WTC11 (cell line): ENCODE measurements around the gene IFT27. TPM values are rescaled to one million over a fixed set of nuclear protein-coding genes. Genes with fewer than 3 reads are reported as not detected.

ENCODE experiments used
- ATAC-seq: fragments of 200-7000 bp; cut with Tn5 transposase; 2 replicates; pipeline ENCODE4 v1.10.0; 2021; ENCODE audit warnings: mild to moderate bottlenecking, moderate library complexity
- CTCF ChIA-PET: fragments of 300-600 bp; sonication (Branson Sonifier 250); formaldehyde crosslinking; loops from one replicate; lab custom pipeline; 2021; ENCODE audit warnings: antibody characterized with exemption; lab: Charles Lee
- POLR2A ChIA-PET: fragments of 350-600 bp; sonication (Branson Sonifier 250); formaldehyde crosslinking; loops from one replicate; lab custom pipeline; 2021; ENCODE audit warnings: antibody characterized with exemption; lab: Charles Lee
- DNase-seq: peaks from one replicate; pipeline ENCODE4 v3.0.0; 2021; ENCODE audit warnings: low spot score
- H3K27ac Mint-ChIP-seq: 2 replicates; pipeline ENCODE4 v1.8.0; 2021; ENCODE audit warnings: mixed read lengths
- H3K27me3 Mint-ChIP-seq: 2 replicates; pipeline ENCODE4 v1.8.0; 2021; ENCODE audit warnings: low read depth, mild to moderate bottlenecking, moderate library complexity, mixed read lengths
- H3K36me3 Mint-ChIP-seq: 2 replicates; pipeline ENCODE4 v1.8.0; 2021; ENCODE audit warnings: mixed read lengths
- H3K4me1 Mint-ChIP-seq: 2 replicates; pipeline ENCODE4 v1.8.0; 2022; ENCODE audit warnings: mixed read lengths
- H3K4me3 Mint-ChIP-seq: 2 replicates; pipeline ENCODE4 v1.8.0; 2021; ENCODE audit warnings: mild to moderate bottlenecking, moderate library complexity, mixed read lengths
- H3K9me3 Mint-ChIP-seq: 2 replicates; pipeline ENCODE4 v1.8.0; 2021; ENCODE audit warnings: mixed read lengths
- AR ChIP-seq: fragments of 250-450 bp; sonication (Bioruptor Pico); IDR thresholded peaks from 2 replicates; pipeline ENCODE4 v1.9.0; 2021; ENCODE audit warnings: mild to moderate bottlenecking
- ARID4B ChIP-seq: sonication (generic); formaldehyde crosslinking; IDR thresholded peaks from 2 replicates; pipeline ENCODE4 v1.8.0; 2023; ENCODE audit warnings: missing genetic modification reagents, mild to moderate bottlenecking, borderline replicate concordance
- ESRRA ChIP-seq: sonication (generic); formaldehyde crosslinking; IDR thresholded peaks from 2 replicates; pipeline ENCODE4 v1.8.1; 2022; ENCODE audit warnings: mild to moderate bottlenecking, missing genetic modification reagents, borderline replicate concordance
- KAT7 ChIP-seq: sonication (generic); formaldehyde crosslinking; IDR thresholded peaks from 2 replicates; pipeline ENCODE4 v1.8.1; 2023; ENCODE audit warnings: missing genetic modification reagents, mild to moderate bottlenecking, borderline replicate concordance
- MYBL2 ChIP-seq: sonication (generic); formaldehyde crosslinking; IDR thresholded peaks from 2 replicates; pipeline ENCODE4 v1.8.1; 2023; ENCODE audit warnings: mild to moderate bottlenecking, moderate library complexity, missing genetic modification reagents
- NFATC4 ChIP-seq: fragments of 250-450 bp; sonication (Bioruptor Pico); IDR thresholded peaks from 2 replicates; pipeline ENCODE4 v1.9.0; 2021; ENCODE audit warnings: mild to moderate bottlenecking
- NR2C2 ChIP-seq: sonication (generic); formaldehyde crosslinking; IDR thresholded peaks from 2 replicates; pipeline ENCODE4 v1.8.0; 2022; ENCODE audit warnings: mild to moderate bottlenecking, missing genetic modification reagents
- PREB ChIP-seq: sonication (generic); formaldehyde crosslinking; IDR thresholded peaks from 2 replicates; pipeline ENCODE4 v1.8.1; 2022; ENCODE audit warnings: mild to moderate bottlenecking, missing genetic modification reagents, moderate library complexity, borderline replicate concordance
- SP1 ChIP-seq: sonication (generic); formaldehyde crosslinking; conservative IDR thresholded peaks from 2 replicates; pipeline ENCODE4 v1.8.1; 2022; ENCODE audit warnings: missing genetic modification reagents
- USF2 ChIP-seq: sonication (generic); formaldehyde crosslinking; IDR thresholded peaks from 2 replicates; pipeline ENCODE4 v1.8.1; 2023; ENCODE audit warnings: mild to moderate bottlenecking, missing genetic modification reagents, moderate library complexity
- ZNF138 ChIP-seq: sonication (generic); formaldehyde crosslinking; conservative IDR thresholded peaks from 2 replicates; pipeline ENCODE4 v1.8.1; 2022; ENCODE audit warnings: mild to moderate bottlenecking, moderate library complexity, missing genetic modification reagents
- ZNF263 ChIP-seq: sonication (generic); formaldehyde crosslinking; IDR thresholded peaks from 2 replicates; pipeline ENCODE4 v1.8.1; 2022; ENCODE audit warnings: low read depth, mild to moderate bottlenecking, moderate library complexity, missing genetic modification reagents
- ZNF396 ChIP-seq: fragments of 250-450 bp; sonication (Bioruptor Pico); IDR thresholded peaks from 2 replicates; pipeline ENCODE4 v1.8.0; 2021; ENCODE audit warnings: mild to moderate bottlenecking, moderate library complexity, borderline replicate concordance
- ZNF416 ChIP-seq: fragments of 250-450 bp; sonication (Bioruptor Pico); IDR thresholded peaks from 2 replicates; pipeline ENCODE4 v1.9.0; 2021; ENCODE audit warnings: mild to moderate bottlenecking, inconsistent platforms
- ZNF532 ChIP-seq: fragments of 250-450 bp; sonication (Bioruptor Pico); IDR thresholded peaks from 2 replicates; pipeline ENCODE4 v1.9.0; 2021; ENCODE audit warnings: mild to moderate bottlenecking, borderline replicate concordance
- total RNA-seq: library from RNA; stranded (reverse); gene quantifications from 3 replicates; pipeline ENCODE4 v1.2.3, GENCODE V29; 2021

The IFT27 gene
- total RNA-seq, 1 experiment from 2014 or later = 47.9 TPM

GRCh38 chr22:36734171-36735058 lies 41.5 kb downstream of the IFT27 start:
- TF ChIP-seq ZNF138 (no peak), ARID4B (CRISPR knock-in tag) (no peak), ZNF416 (CRISPR knock-in tag) (no peak)
- Mint-ChIP-seq H3K4me3 (no peak overlapping the region), H3K4me1 (peaks cover 7% of the 10 kb centered on the region), H3K27me3 (peaks cover 12% of the 10 kb centered on the region), H3K36me3 (no peaks in the 10 kb centered on the region), H3K9me3 (peaks cover 13% of the 10 kb centered on the region), H3K27ac (no peak overlapping the region)
- POLR2A ChIA-PET = interaction anchor here (0.6 to 0.7 kb wide), 2 partner anchors 62 to 490 kb away, joined by 4 to 5 read pairs; no protein-coding TSS in a partner anchor
- CTCF ChIA-PET = interaction anchor here (0.7 kb wide), 1 partner anchor 164 kb away, joined by 3 read pairs; no protein-coding TSS in a partner anchor
- no peak for DNase-seq
- no peak for ATAC-seq

- Mint-ChIP-seq H3K27ac (no peak overlapping the region), H3K4me3 (no peak overlapping the region), H3K27me3 (peaks cover 5% of the 10 kb centered on the region; the same call in 1 of the 2 replicates), H3K4me1 (peaks cover 7% of the 10 kb centered on the region), H3K36me3 (no peaks in the 10 kb centered on the region), H3K9me3 (peaks cover 8% of the 10 kb centered on the region)
- CTCF ChIA-PET = no interaction called here
- ATAC-seq (no peak), DNase-seq (no peak)
- POLR2A ChIA-PET = no interaction called here
- TF ChIP-seq NR2C2 (CRISPR knock-in tag) (no peak), ESRRA (CRISPR knock-in tag) (no peak), AR (CRISPR knock-in tag) (no peak), SP1 (CRISPR knock-in tag) (no peak), NFATC4 (CRISPR knock-in tag) (no peak), ZNF532 (no peak), USF2 (CRISPR knock-in tag) (no peak), KAT7 (CRISPR knock-in tag) (no peak), PREB (CRISPR knock-in tag) (no peak), ZNF263 (no peak), ZNF396 (no peak), MYBL2 (CRISPR knock-in tag) (no peak)
These were observed 42.6 kb downstream of the IFT27 start for GRCh38 chr22:36733271-36733670.
